Measurements from ENCODE around the gene CCR4.

DNA sequence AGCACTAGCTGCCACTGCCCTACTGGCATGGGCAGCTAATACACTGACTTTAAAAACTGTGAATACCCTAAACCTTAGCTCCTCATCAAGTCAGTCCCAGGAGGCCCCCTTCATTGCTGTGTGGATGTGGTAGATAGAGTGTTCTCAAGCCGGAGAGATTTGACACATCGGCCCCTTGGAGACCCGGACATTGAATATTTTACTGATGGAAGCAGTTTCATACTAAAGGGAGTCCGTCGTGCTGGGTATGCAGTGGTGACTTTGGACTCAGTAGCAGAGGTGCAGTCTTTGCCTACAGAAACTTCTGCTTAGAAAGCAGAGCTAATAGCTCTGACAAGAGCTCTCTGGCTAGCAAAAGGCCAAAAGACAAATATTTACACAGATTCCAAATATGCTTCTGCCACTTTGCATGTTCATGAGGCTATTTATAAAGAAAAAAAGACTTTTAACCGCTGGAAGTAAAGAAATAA is 17.5 kb downstream of the CCR4 start:
- no peak for TF ChIP-seq POLR2A (IDR thresholded peaks at IDR 0.05)
- TF ChIP-seq, protein P1, sequence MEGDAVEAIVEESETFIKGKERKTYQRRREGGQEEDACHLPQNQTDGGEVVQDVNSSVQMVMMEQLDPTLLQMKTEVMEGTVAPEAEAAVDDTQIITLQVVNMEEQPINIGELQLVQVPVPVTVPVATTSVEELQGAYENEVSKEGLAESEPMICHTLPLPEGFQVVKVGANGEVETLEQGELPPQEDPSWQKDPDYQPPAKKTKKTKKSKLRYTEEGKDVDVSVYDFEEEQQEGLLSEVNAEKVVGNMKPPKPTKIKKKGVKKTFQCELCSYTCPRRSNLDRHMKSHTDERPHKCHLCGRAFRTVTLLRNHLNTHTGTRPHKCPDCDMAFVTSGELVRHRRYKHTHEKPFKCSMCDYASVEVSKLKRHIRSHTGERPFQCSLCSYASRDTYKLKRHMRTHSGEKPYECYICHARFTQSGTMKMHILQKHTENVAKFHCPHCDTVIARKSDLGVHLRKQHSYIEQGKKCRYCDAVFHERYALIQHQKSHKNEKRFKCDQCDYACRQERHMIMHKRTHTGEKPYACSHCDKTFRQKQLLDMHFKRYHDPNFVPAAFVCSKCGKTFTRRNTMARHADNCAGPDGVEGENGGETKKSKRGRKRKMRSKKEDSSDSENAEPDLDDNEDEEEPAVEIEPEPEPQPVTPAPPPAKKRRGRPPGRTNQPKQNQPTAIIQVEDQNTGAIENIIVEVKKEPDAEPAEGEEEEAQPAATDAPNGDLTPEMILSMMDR (IDR thresholded peaks at IDR 0.05), result no peak

Data from thyroid gland (tissue), 4 donors.